Smooth muscle cell (in vitro differentiated cells): Measurements from ENCODE around the gene ORC5. TPM values are rescaled to one million over a fixed set of nuclear protein-coding genes. Genes with fewer than 3 reads are reported as not detected.
"Not testable (repeated sequence)": the region's sequence is repeated elsewhere in the genome, so short reads cannot be mapped to it uniquely, and the experiment has no call there.

Source experiments
- DNase-seq: peaks from one replicate; lab custom pipeline; 2025; ENCODE audit not compliant: unreplicated experiment; lab: John Stamatoyannopoulos, UW
- H2AFZ ChIP-seq: fragments of 200-600 bp; sonication (generic); 2 replicates; pipeline ENCODE4 v1.6.0; 2016; ENCODE audit warnings: antibody characterized with exemption, low read depth, mild to moderate bottlenecking
- H3F3A ChIP-seq: fragments of 200-600 bp; sonication (generic); 2 replicates; pipeline ENCODE4 v1.6.0; 2017; ENCODE audit warnings: antibody characterized with exemption, low read depth
- H3K27ac ChIP-seq: fragments of 200-600 bp; sonication (generic); 2 replicates; pipeline ENCODE4 v1.5.1; 2016; ENCODE audit warnings: low read depth, mild to moderate bottlenecking
- H3K27me3 ChIP-seq: fragments of 200-600 bp; sonication (generic); 2 replicates; pipeline ENCODE4 v1.6.1; 2016; ENCODE audit warnings: low read depth, mild to moderate bottlenecking
- H3K36me3 ChIP-seq: fragments of 200-600 bp; sonication (generic); 2 replicates; pipeline ENCODE4 v1.5.1; 2016; ENCODE audit warnings: low read depth
- H3K4me1 ChIP-seq: fragments of 200-600 bp; sonication (generic); 2 replicates; pipeline ENCODE4 v1.5.1; 2016; ENCODE audit warnings: low read depth
- H3K4me2 ChIP-seq: fragments of 200-600 bp; sonication (generic); 2 replicates; pipeline ENCODE4 v1.6.0; 2016; ENCODE audit warnings: mild to moderate bottlenecking
- H3K4me3 ChIP-seq: fragments of 200-600 bp; sonication (generic); 2 replicates; pipeline ENCODE4 v1.5.1; 2016; ENCODE audit warnings: mild to moderate bottlenecking
- H3K79me2 ChIP-seq: fragments of 200-600 bp; sonication (generic); 2 replicates; pipeline ENCODE4 v1.6.0; 2016; ENCODE audit warnings: low read depth, mild to moderate bottlenecking
- H3K9ac ChIP-seq: fragments of 200-600 bp; sonication (generic); 2 replicates; pipeline ENCODE4 v1.6.0; 2016; ENCODE audit warnings: low read depth
- H3K9me3 ChIP-seq: fragments of 200-600 bp; sonication (generic); replicated peaks from 2 replicates; pipeline ENCODE4 v1.5.1; 2016; ENCODE audit warnings: low read depth
- H4K20me1 ChIP-seq: fragments of 200-600 bp; sonication (generic); 2 replicates; pipeline ENCODE4 v1.6.0; 2016; ENCODE audit warnings: low read depth
- WGBS: methylation state at CpG from one replicate; pipeline ENCODE4 v1.1.7; 2016; ENCODE audit warnings: low lambda C conversion rate; 5-methylcytosine and 5-hydroxymethylcytosine counted together
- polyA plus RNA-seq: library from polyadenylated mRNA; unstranded; fragments of >200 nt; fragmentation: Nextera tagmentation; extraction: Ambion mirVana; gene quantifications from 2 replicates; pipeline ENCODE4 v1.2.1, GENCODE V29; 2016
- total RNA-seq: library from RNA; depleted of rRNA; stranded (reverse); fragments of >200 nt; gene quantifications from 2 replicates; pipeline ENCODE4 v1.2.3, GENCODE V29; 2014
- TF ChIP-seq, protein P1 (sequence below): fragments of 200-600 bp; sonication (generic); IDR thresholded peaks from 2 replicates; pipeline ENCODE4 v1.5.1; 2017; ENCODE audit warnings: borderline replicate concordance, mild to moderate bottlenecking, antibody characterized with exemption; ENCODE audit not compliant: insufficient read depth, poor library complexity, severe bottlenecking

ORC5 gene
- total and polyA plus RNA-seq, 2 experiments from 2014 or later = 4.6 to 7.3 TPM

DNA sequence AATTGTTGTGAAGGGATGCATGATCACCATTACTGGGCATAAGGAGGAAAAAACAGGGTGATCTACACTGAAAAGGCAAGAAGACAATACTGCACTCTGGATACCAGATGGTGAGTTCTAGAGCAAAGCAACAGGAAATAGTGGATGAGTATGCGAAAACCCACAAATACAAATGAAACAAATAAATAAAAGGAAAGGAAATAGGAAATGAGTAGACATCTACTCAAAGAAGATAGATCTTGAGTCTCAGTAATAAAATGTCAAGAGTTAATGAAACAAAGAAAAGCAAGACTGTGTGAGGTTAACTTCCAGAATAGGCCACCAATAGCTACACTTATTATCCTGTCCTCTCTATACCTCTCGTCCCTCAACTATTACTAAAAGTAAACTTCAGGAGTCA lies 11.7 kb downstream of the ORC5 start:
- H3K4me1 ChIP-seq = no peaks in the 10 kb centered on the region
- no peaks in the 10 kb centered on the region for H4K20me1 ChIP-seq
- no peak overlapping the region for H3K27ac ChIP-seq
- no peaks in the 10 kb centered on the region for H3K79me2 ChIP-seq
- H3K9ac ChIP-seq = no peak overlapping the region
- no peak overlapping the region for H2AFZ ChIP-seq
- no peak overlapping the region for H3K4me2 ChIP-seq
- no peaks in the 10 kb centered on the region for H3K9me3 ChIP-seq
- peaks cover 12% of the 10 kb centered on the region for H3K36me3 ChIP-seq
- DNase-seq = no peak
- H3K4me3 ChIP-seq = no peak overlapping the region
- 86% methylated on average over 2 of the region's 2 CpGs for WGBS
- TF ChIP-seq, protein P1, sequence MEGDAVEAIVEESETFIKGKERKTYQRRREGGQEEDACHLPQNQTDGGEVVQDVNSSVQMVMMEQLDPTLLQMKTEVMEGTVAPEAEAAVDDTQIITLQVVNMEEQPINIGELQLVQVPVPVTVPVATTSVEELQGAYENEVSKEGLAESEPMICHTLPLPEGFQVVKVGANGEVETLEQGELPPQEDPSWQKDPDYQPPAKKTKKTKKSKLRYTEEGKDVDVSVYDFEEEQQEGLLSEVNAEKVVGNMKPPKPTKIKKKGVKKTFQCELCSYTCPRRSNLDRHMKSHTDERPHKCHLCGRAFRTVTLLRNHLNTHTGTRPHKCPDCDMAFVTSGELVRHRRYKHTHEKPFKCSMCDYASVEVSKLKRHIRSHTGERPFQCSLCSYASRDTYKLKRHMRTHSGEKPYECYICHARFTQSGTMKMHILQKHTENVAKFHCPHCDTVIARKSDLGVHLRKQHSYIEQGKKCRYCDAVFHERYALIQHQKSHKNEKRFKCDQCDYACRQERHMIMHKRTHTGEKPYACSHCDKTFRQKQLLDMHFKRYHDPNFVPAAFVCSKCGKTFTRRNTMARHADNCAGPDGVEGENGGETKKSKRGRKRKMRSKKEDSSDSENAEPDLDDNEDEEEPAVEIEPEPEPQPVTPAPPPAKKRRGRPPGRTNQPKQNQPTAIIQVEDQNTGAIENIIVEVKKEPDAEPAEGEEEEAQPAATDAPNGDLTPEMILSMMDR = no peak
- no peaks in the 10 kb centered on the region for H3F3A ChIP-seq
- H3K27me3 ChIP-seq = no peaks in the 10 kb centered on the region

DNA sequence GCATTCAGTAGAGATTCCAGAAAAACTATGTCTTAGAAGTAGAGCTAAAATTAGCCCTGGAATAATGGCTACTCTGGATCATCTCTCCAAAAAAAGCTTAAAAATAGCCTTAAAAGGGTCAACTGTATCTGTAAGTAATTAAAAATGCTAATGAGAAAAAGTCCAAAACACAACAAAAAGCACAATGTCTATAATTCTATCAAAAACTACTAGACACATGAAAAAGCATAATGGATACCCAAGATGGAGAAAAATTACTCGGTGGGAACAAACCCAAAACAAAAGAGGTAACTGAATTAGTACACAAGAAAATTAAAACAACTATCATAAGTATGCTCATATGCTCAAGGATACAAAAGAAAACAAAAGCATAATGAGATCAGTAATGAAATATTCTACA lies 15.4 kb downstream of the ORC5 start:
- no peak for DNase-seq
- H3K4me2 ChIP-seq = no peak overlapping the region
- no peaks in the 10 kb centered on the region for H3K79me2 ChIP-seq
- H3K4me1 ChIP-seq = no peaks in the 10 kb centered on the region
- H3K4me3 ChIP-seq = no peak overlapping the region
- TF ChIP-seq, protein P1 = no peak
- no peaks in the 10 kb centered on the region for H3F3A ChIP-seq
- H2AFZ ChIP-seq = no peak overlapping the region
- H4K20me1 ChIP-seq = no peaks in the 10 kb centered on the region
- 85% methylated on average over 1 of the region's 1 CpG for WGBS
- peaks cover 5% of the 10 kb centered on the region for H3K36me3 ChIP-seq
- H3K27ac ChIP-seq = no peak overlapping the region
- no peak overlapping the region for H3K9ac ChIP-seq
- H3K9me3 ChIP-seq = no peaks in the 10 kb centered on the region
- no peaks in the 10 kb centered on the region for H3K27me3 ChIP-seq

DNA sequence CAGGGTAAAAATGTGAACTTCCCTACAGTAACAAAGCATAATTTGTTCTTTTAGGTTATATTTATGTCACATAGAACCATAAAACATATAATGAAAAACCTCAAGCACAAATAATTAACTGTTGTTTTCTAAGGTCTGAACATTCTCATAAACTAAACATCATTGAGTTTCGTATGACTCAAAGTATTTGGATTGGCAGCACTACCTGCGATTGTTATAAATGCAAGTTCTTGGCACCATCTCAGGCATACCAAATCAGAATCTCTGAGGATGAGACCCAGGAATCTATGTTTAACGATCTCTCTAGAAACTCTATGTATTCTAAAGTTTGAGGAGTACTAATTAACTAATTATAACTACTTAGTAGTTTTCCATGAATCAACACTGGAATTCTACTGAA lies 22.5 kb downstream of the ORC5 start:
- no peaks in the 10 kb centered on the region for H3F3A ChIP-seq
- H2AFZ ChIP-seq = no peak overlapping the region
- H3K9ac ChIP-seq = no peak overlapping the region
- no peak for DNase-seq
- no peak overlapping the region for H3K4me2 ChIP-seq
- no peaks in the 10 kb centered on the region for H3K79me2 ChIP-seq
- H4K20me1 ChIP-seq = no peaks in the 10 kb centered on the region
- no peak overlapping the region for H3K4me3 ChIP-seq
- H3K27me3 ChIP-seq = no peaks in the 10 kb centered on the region
- H3K36me3 ChIP-seq = no peaks in the 10 kb centered on the region
- TF ChIP-seq, protein P1 = no peak
- H3K9me3 ChIP-seq = no peaks in the 10 kb centered on the region
- H3K4me1 ChIP-seq = no peaks in the 10 kb centered on the region
- H3K27ac ChIP-seq = no peak overlapping the region
- 69% methylated on average over 3 of the region's 3 CpGs for WGBS

DNA sequence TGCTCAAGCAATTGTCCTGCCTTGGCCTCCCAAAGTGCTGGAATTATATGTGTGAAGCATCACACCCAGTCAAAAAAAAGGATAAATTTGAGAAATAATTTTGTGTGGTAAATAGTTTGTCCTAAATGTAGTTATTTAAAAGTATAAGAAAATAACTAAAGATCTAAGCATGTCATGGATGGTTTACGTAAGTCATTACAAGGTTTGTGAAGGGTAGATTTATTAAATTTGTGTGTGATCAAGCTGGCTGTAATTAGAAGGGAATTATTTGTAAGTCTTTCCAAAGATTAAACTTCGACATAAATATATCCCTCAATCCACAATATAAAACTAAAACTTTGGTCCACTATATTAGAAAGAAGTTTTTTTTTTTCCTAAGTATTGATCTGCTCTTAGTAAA lies 28.6 kb downstream of the ORC5 start:
- WGBS = 80% methylated on average over 2 of the region's 2 CpGs
- Histone ChIP-seq H2AFZ (no peak overlapping the region), H3K4me1 (no peaks in the 10 kb centered on the region)

DNA sequence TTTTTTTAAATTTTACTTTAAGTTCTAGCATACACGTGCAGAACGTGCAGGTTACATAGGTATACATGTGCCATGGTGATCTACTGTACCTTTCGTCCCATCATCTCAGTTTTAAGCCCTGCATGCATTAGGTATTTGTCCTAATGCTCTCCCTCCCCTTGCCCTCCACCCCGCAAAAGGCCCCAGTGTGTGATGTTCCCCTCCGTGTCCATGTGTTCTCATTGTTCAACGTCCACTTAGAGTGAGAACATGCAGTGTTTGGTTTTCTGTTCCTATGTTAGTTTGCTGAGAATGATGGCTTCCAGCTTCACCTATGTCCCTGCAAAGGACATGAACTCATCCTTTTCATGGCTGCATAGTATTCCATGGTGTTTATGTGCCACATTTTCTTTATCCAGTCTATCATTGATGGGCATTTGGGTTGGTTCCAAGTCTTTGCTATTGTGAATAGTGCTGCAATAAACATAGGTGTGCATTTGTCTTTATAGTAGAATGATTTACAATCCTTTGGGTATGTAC lies 30.2 kb downstream of the ORC5 start:
- H3F3A ChIP-seq, H3K27ac ChIP-seq, H4K20me1 ChIP-seq, H3K4me2 ChIP-seq, H3K27me3 ChIP-seq, H3K9ac ChIP-seq, DNase-seq, H3K79me2 ChIP-seq, H3K4me1 ChIP-seq, H2AFZ ChIP-seq, H3K4me3 ChIP-seq: not testable (repeated sequence)
- Histone ChIP-seq H3K36me3 (peaks cover 14% of the 10 kb centered on the region), H3K9me3 (peaks cover 15% of the 10 kb centered on the region)
- WGBS = 93% methylated on average over 6 of the region's 6 CpGs

More for the DNA sequence above, 28.6 kb downstream of the ORC5 start:
- no peaks in the 10 kb centered on the region for H3F3A ChIP-seq
- H3K4me2 ChIP-seq = no peak overlapping the region
- H3K36me3 ChIP-seq = peaks cover 14% of the 10 kb centered on the region
- DNase-seq = no peak
- H3K9me3 ChIP-seq = peaks cover 15% of the 10 kb centered on the region
- H4K20me1 ChIP-seq = no peaks in the 10 kb centered on the region
- TF ChIP-seq, protein P1 = no peak
- no peak overlapping the region for H3K27ac ChIP-seq
- no peaks in the 10 kb centered on the region for H3K27me3 ChIP-seq
- H3K79me2 ChIP-seq = no peaks in the 10 kb centered on the region
- no peak overlapping the region for H3K9ac ChIP-seq
- no peak overlapping the region for H3K4me3 ChIP-seq
